HepG2 (cell line): Measurements from ENCODE around the gene TECTA. TPM values are rescaled to one million over a fixed set of nuclear protein-coding genes. Genes with fewer than 3 reads are reported as not detected.

Source experiments
- ATAC-seq: fragments of 200-7000 bp; cut with Tn5 transposase; 3 replicates; pipeline ENCODE4 v1.9.1; 2020; ENCODE audit warnings: mild to moderate bottlenecking, moderate library complexity
- BruUV-seq: library from RNA; stranded (reverse); fragments of 400-500 nt; replicated peaks from 2 replicates; lab custom pipeline; 2021; lab: Mats Ljungman, UMichigan
- CTCF ChIA-PET: fragments of 300-600 bp; formaldehyde crosslinking; extraction: SDS; loops from one replicate; lab custom pipeline; 2021; ENCODE audit warnings: low total read pairs, inconsistent platforms, low intra/inter-chr PET ratio; lab: Yijun Ruan, JAX
- POLR2A ChIA-PET: fragments of 350-600 bp; sonication (Branson Sonifier 250); formaldehyde crosslinking; loops from one replicate; lab custom pipeline; 2020; ENCODE audit warnings: antibody characterized with exemption, inconsistent platforms; lab: Yijun Ruan, JAX
- DNase-seq: peaks from one replicate; pipeline ENCODE4 v3.0.0-alpha.2; 2015; ENCODE audit warnings: low spot score
- FAIRE-seq: peaks from 3 replicates; lab custom pipeline; 2011; peaks lifted over from hg19 to GRCh38; lab: Jason Lieb, UNC
- H2AFZ ChIP-seq: one replicate; pipeline ENCODE4 v1.6.1; 2011; ENCODE audit warnings: low read length, inconsistent platforms
- H3K27ac ChIP-seq: fragments of 300-600 bp; 3 replicates; pipeline ENCODE4 v1.8.0; 2011; ENCODE audit warnings: mixed run types, mild to moderate bottlenecking, mixed read lengths, low read length, inconsistent platforms; ENCODE audit not compliant: insufficient read depth; ENCODE audit errors: extremely low read length
- H3K27me3 ChIP-seq, 2 experiments: fragments of 200-600 bp in 1 of 2; 2 replicates in 1 of 2; 3 replicates in 1 of 2; pipeline versions ENCODE4 v1.6.0 to v1.8.0; 2011; ENCODE audit warnings: low read length in 2 of 2, mild to moderate bottlenecking in 2 of 2, moderate library complexity in 2 of 2, inconsistent platforms in 1 of 2; ENCODE audit not compliant: insufficient read depth in 2 of 2, control insufficient read depth in 1 of 2
- H3K36me3 ChIP-seq, 2 experiments: fragments of 200-600 bp in 1 of 2; replicated peaks in 1 of 2; 2 replicates in 1 of 2; 3 replicates in 1 of 2; pipeline versions ENCODE4 v1.5.1 to v1.8.0; 2011; ENCODE audit warnings: low read length in 2 of 2, inconsistent platforms in 1 of 2; ENCODE audit not compliant: insufficient read depth in 2 of 2, control insufficient read depth in 1 of 2
- H3K4me1 ChIP-seq: 2 replicates; pipeline ENCODE4 v1.5.1; 2012; ENCODE audit warnings: low read length, inconsistent platforms; ENCODE audit not compliant: insufficient read depth
- H3K4me2 ChIP-seq: 2 replicates; pipeline ENCODE4 v1.6.0; 2011; ENCODE audit warnings: low read depth, low read length, inconsistent platforms
- H3K4me3 ChIP-seq, 3 experiments: fragments of 200-600 bp in 1 of 3; sonication (generic), shearing (Covaris generic) in 1 of 3; replicated peaks in 1 of 3; 2 replicates each; pipeline ENCODE4 v1.5.1; 2011 to 2016; ENCODE audit warnings: low read length in 3 of 3, inconsistent platforms in 2 of 3, low read depth in 2 of 3, mild to moderate bottlenecking in 2 of 3, control low read depth in 1 of 3, mixed read lengths in 1 of 3; ENCODE audit not compliant: insufficient read depth in 1 of 3
- H3K79me2 ChIP-seq: one replicate; pipeline ENCODE4 v1.6.1; 2011; ENCODE audit warnings: low read length, inconsistent platforms; ENCODE audit not compliant: insufficient read depth
- H3K9ac ChIP-seq: 2 replicates; pipeline ENCODE4 v1.6.0; 2011; ENCODE audit warnings: mild to moderate bottlenecking, low read depth, low read length, inconsistent platforms; ENCODE audit not compliant: insufficient read depth
- H3K9me3 ChIP-seq: 2 replicates; pipeline ENCODE4 v1.5.1; 2012; ENCODE audit warnings: mild to moderate bottlenecking, low read length
- H4K20me1 ChIP-seq: 2 replicates; pipeline ENCODE4 v1.6.0; 2011; ENCODE audit warnings: inconsistent platforms, mild to moderate bottlenecking, low read length, moderate library complexity; ENCODE audit not compliant: insufficient read depth
- ADNP ChIP-seq: sonication (generic); formaldehyde crosslinking; IDR thresholded peaks from 2 replicates; pipeline ENCODE4 v1.4.0; 2020; ENCODE audit warnings: missing genetic modification reagents
- ERF ChIP-seq: IDR thresholded peaks from 2 replicates; pipeline ENCODE4 v1.6.1; 2018; ENCODE audit warnings: missing biosample characterization, missing genetic modification reagents
- MAFG ChIP-seq: sonication (generic); formaldehyde crosslinking; IDR thresholded peaks from 2 replicates; pipeline ENCODE4 v1.5.1; 2020; ENCODE audit warnings: mild to moderate bottlenecking, missing genetic modification reagents
- NONO ChIP-seq, 2 experiments: fragments of 450-650 bp in 1 of 2; sonication (generic) in 1 of 2; formaldehyde crosslinking in 1 of 2; IDR thresholded peaks in 1 of 2; conservative IDR thresholded peaks in 1 of 2; 2 replicates each; pipeline versions ENCODE4 v1.6.1 to v1.8.0; 2017 to 2022; ENCODE audit warnings: mild to moderate bottlenecking in 1 of 2, missing genetic modification reagents in 1 of 2, moderate library complexity in 1 of 2
- SMARCE1 ChIP-seq: fragments of 450-650 bp; IDR thresholded peaks from 2 replicates; pipeline ENCODE4 v1.6.1; 2017; ENCODE audit warnings: borderline replicate concordance
- SP2 ChIP-seq: sonication (generic); formaldehyde crosslinking; IDR thresholded peaks from 2 replicates; pipeline ENCODE4 v1.5.1; 2020; ENCODE audit warnings: mild to moderate bottlenecking, missing genetic modification reagents
- THAP7 ChIP-seq: sonication (generic); formaldehyde crosslinking; IDR thresholded peaks from 2 replicates; pipeline ENCODE4 v1.8.1; 2023; ENCODE audit warnings: mild to moderate bottlenecking, missing genetic modification reagents
- XRCC5 ChIP-seq: fragments of 200-400 bp; formaldehyde crosslinking; optimal IDR thresholded peaks from 2 replicates; pipeline ENCODE3; 2017; ENCODE audit warnings: mild to moderate bottlenecking, low read length
- ZFAT ChIP-seq: sonication (generic); formaldehyde crosslinking; conservative IDR thresholded peaks from 2 replicates; pipeline ENCODE4 v1.8.1; 2023; ENCODE audit warnings: missing genetic modification reagents, inconsistent platforms
- ZNF430 ChIP-seq: sonication (generic); formaldehyde crosslinking; IDR thresholded peaks from 2 replicates; pipeline ENCODE4 v1.9.0; 2021; ENCODE audit warnings: mild to moderate bottlenecking, missing genetic modification reagents
- ZNF615 ChIP-seq: sonication (generic); formaldehyde crosslinking; IDR thresholded peaks from 2 replicates; pipeline ENCODE4 v1.5.0; 2020; ENCODE audit warnings: mild to moderate bottlenecking, missing genetic modification reagents, borderline replicate concordance
- ZNF674 ChIP-seq: sonication (generic); formaldehyde crosslinking; IDR thresholded peaks from 2 replicates; pipeline ENCODE4 v1.5.0; 2020; ENCODE audit warnings: low read depth, mild to moderate bottlenecking, missing genetic modification reagents
- WGBS: methylation state at CpG from one replicate; pipeline ENCODE4 v1.1.6; 2017; ENCODE audit warnings: low lambda C conversion rate; 5-methylcytosine and 5-hydroxymethylcytosine counted together
- in situ Hi-C: cut with HindIII; loops from 2 replicates; pipeline ENCODE4 v1.10.0; 2017; ENCODE audit warnings: low pct_unique_long_range_greater_than_20kb; ENCODE audit not compliant: extremely low pct_ligation_motif_present
- intact Hi-C: fragments of 100-400 bp; cut with micrococcal nuclease; formaldehyde crosslinking; loops from one replicate; pipeline ENCODE4 v1.10.0; 2022; ENCODE audit not compliant: unreplicated experiment
- polyA plus RNA-seq, 8 experiments: library from polyadenylated mRNA; depleted of rRNA in 3 of 8; stranded (reverse) in 7 of 8; unstranded in 1 of 8; fragments of >200 nt; fragmentation: Illumina TruSeq in 4 of 8; extraction: Trizol in 4 of 8; gene quantifications; 2 replicates each; pipeline versions ENCODE4 v1.2.1 to v1.2.3, GENCODE V29; 2011 to 2016; ENCODE audit warnings: low read depth in 4 of 8, missing spikeins in 1 of 8, mixed read lengths in 1 of 8; ENCODE audit not compliant: insufficient read depth in 1 of 8
- total RNA-seq, 5 experiments: library from RNA; depleted of rRNA; stranded (reverse); fragments of >200 nt; fragmentation: Illumina TruSeq; extraction: Trizol; gene quantifications; 2 replicates each; pipeline ENCODE4 v1.2.3, GENCODE V29; 2016; ENCODE audit warnings: low read depth in 1 of 5
- TF ChIP-seq, protein P1 (sequence below): sonication (generic); formaldehyde crosslinking; IDR thresholded peaks from 2 replicates; pipeline ENCODE4 v1.4.0; 2020; ENCODE audit warnings: mild to moderate bottlenecking, missing genetic modification reagents

TECTA gene
- total and polyA plus RNA-seq, 2 of the 13 experiments (the other 11 are each of a cell fraction or from before 2014, with no cell fraction given): 0.04 to 0.17 TPM

DNA sequence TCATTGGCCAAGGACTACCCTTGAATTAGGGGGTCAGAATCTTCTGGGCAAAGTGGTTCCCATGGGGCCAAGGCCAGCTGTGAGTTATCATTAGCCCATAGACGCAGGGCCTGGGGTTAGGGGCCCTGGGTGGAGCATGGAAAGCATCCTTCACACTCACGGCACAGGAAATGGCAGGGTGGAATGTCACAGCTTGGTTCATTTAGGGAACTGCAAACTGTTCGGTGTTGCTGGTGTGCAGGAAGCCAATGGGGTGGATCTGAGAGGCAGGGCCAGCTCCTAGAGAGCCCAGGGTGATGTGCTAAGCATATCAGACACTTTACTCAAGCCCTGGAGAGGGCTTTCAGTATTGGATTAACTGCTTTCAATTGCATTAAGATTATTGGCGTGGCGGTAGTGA lies 42.9 kb downstream of the TECTA start:
- H3K79me2 ChIP-seq: no peaks in the 10 kb centered on the region
- no peaks in the 10 kb centered on the region for H3K36me3 ChIP-seq
- POLR2A ChIA-PET: no interaction called here
- no peak overlapping the region for H3K4me3 ChIP-seq
- 45% methylated on average over 4 of the region's 5 CpGs for WGBS
- intact Hi-C loops: no loop called here
- DNase-seq: no peak
- no peak for ATAC-seq
- H3K9me3 ChIP-seq: no peaks in the 10 kb centered on the region
- H3K27ac ChIP-seq: no peak overlapping the region
- TF ChIP-seq THAP7 (no peak), NONO (IDR thresholded peaks at IDR 0.05) (no peak), NONO (CRISPR knock-in tag; conservative IDR thresholded peaks at IDR 0.05) (no peak), ZNF430 (CRISPR knock-in tag) (no peak), SMARCE1 (no peak), ZNF674 (CRISPR knock-in tag) (no peak), XRCC5 (no peak), ERF (CRISPR knock-in tag) (no peak), ZNF615 (CRISPR knock-in tag) (no peak), ZFAT (CRISPR knock-in tag) (no peak), ADNP (CRISPR knock-in tag) (no peak), MAFG (no peak), SP2 (CRISPR knock-in tag) (no peak)
- TF ChIP-seq, protein P1, sequence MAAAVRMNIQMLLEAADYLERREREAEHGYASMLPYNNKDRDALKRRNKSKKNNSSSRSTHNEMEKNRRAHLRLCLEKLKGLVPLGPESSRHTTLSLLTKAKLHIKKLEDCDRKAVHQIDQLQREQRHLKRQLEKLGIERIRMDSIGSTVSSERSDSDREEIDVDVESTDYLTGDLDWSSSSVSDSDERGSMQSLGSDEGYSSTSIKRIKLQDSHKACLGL (CRISPR knock-in tag): no peak
- TF ChIP-seq, all 625 proteins: peak for 0
- Histone ChIP-seq H3K9ac (no peak overlapping the region), H3K27me3 (peaks cover 3 to 12% of the 10 kb centered on the region in 2 experiments; a peak in 2 of 5 replicates), H3K4me2 (no peak overlapping the region), H4K20me1 (no peaks in the 10 kb centered on the region), H3K4me1 (no peaks in the 10 kb centered on the region), H2AFZ (no peak overlapping the region)
- no peak for FAIRE-seq
- no TSS peak for BruUV-seq
- CTCF ChIA-PET: no interaction called here
- in situ Hi-C loops: no loop called here
